Measurements from ENCODE around the gene ASIC2.

ASIC2 gene

DNA sequence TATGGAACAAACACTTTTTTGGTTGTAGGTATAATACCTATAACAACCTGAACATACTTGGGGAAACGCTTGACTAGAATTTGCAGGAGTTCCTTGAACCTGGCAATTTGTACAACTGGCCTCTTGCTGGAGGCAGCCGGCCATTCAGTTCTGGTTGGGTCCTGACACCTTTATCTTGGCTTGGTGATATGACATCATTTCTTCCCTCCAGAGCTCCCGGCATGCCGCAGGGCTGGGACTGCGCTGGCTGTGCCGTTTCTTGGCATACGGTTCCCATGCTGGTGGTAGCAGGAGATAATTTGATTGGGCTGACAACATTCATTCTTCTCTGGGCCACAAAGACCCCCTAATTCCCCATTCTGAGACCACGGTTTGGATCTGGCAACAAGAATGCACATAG, 87.5 kb downstream of the ASIC2 start:
- no peak for DNase-seq

DNA sequence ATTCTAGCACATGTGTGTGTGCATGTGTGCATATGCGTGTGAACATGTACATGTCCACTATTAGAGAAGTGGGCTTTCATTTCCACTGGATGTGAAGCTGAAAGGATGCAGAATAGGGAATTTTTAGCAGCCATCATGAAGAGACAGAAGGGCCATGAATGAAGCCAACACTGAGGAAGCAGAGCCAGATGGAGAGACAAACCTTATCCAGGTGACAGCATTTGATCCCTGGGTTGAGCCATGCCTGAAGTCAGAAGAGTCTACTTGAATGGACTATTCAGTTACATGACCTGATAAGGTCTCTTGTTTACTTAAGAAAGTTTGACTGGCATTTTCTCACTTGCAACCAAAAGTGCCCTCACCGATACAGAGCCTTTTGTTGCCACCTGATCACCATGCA, 88.4 kb downstream of the ASIC2 start:
- no peak for DNase-seq

DNA sequence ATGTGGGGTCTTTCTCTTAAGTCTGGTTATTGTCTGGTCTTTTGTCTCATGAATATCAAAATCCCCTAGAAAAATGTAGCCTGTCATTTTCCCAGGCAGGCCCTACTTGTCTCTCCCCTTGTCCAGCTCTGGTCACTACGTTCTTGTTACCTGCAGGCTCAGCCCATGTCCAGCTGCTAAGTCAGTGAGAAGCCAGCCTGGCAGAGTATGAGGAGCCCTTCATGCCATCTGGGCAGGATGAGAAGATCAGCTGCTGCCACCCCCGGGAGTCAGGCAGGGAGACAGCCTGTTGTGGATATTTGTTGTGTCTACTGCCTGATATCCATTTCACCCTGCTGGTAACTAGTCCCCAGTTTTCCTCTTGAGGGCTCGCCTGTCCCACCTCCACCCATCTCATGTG, 88.9 kb downstream of the ASIC2 start:
- DNase-seq: no peak

DNA sequence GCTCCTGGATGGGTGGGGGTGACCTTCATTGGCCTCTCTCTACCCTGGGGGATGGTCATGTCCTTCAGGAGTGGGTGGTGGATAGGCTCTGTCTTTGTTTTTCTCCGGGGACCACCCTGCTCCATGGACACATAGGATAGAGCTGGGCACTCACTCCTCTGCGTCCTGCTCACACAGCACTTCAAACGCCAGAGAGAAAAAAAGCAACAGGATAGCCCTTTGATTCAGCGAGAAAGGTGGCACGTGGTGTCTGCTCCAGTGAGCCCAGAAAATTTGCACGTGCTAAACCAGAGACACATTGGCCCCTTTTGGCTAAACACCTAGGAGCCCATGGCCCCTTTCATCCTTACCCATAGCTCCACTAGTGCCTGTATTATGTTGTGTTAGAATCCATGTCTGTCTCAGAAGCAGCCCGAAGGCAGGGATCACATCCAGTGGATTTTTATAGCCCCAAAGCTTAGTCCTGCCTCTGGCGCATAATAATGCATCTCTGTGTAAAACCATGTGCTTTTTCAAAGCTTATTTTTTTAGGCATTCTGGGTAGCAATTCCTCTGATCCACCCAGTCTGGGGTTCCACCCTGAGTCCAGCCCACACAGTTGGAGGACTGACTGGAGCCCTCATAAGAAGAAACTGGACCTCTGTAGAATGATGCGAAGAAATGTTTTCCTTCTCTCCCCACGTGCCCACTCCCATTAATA, 90.1 kb downstream of the ASIC2 start:
- no peak for DNase-seq

DNA sequence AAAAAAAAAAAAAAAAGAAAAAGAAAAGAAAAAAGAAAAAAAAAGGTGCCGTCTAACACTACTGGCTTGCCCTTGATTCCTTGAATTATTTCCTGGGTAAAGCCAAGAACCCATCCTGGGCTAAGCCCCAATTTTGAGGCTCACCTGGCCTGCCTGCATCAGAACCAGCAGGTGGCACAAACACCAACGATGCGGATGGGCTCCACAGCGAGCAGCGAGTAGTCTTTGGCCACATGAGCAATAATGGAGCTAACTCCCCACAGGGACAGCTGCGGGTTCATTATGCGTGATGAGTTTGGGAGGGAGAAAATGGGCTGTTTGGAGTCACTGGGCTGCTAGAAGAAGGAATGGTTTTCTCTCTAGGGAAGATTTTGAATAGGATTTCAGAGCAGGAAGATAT, 91.1 kb downstream of the ASIC2 start:
- DNase-seq: no peak

DNA sequence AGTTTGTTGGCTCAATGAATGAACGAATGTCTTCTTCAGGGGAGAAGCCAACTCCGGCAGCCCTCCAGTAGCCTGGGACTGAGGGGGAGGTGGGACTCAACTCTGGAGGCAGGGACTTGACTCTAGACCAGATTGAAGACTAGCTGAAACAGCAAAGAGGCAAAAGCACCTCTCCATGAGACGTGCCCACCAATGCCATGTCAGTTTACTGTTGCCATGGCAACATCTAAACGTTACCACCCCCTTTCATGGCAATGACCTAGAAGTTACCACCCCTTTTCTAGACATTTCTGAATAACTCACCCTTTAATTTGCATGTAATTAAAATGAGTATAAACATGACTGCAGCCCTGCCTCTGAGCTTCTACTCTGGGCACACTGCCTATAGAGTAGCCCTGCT, 91.8 kb downstream of the ASIC2 start:
- no peak for DNase-seq

DNA sequence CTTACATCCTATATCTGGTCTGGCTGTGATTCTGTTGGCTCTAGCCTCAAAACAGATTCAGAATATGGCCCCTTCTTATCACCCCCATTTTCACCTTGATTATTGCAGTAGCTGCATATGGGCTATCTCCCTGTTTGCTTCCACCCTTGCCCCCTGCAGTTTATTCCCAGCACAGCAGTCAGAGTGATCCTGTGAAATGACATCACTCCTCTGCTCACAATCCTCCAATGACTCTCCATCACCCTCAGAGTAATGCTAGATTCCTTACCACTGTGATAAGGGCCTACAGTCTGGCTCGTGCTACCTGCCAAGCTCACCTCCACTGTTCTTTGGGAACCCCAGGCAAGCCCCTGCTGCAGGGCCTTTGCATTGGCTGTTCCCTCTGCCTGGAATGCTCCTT, 92.5 kb downstream of the ASIC2 start:
- DNase-seq: no peak

DNA sequence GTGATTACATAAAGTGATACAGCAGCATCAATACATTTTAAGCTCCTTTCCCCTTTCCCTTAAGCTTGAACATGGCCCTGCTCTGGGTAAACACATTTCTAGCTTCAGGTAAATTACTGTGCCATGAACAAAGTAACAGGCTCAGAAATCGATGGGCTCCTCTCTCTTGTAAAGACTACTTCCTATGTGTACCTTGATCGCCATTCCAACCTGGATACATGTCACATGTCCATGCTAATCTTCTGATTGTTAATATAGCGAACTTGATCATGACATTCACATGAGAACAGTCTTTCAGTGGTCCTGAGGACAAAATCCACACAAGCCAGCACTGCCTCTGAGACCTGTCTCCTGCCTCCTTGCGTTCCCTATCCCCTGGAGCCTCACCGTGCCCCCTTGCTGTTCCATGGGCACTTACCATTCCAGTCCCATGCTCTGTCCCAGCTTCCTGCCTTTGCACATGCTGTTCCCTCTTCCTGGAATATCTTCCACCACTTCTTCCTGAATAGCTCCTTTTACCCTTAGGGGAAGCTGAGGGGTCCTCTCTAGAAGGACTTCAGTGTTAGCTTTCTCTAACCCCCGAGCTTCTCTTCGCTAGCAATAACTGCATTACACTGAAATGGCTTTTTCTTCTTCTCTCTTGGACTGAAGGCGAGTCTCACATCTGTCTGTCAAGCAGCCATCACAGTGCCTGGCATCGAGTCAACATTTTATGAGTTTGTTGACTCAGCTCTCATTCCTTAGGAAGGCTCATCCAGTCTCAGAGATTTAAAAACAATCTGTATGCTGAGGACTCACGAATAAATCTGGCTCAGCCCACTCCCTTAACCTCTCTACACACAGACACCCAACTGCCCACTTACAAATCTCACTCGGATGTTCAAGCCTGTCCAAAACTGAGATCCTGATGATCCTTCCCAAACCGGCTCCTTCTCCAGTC, 93.3 kb downstream of the ASIC2 start:
- peak in 1 of 56 donors; percentile 11 for DNase-seq

DNA sequence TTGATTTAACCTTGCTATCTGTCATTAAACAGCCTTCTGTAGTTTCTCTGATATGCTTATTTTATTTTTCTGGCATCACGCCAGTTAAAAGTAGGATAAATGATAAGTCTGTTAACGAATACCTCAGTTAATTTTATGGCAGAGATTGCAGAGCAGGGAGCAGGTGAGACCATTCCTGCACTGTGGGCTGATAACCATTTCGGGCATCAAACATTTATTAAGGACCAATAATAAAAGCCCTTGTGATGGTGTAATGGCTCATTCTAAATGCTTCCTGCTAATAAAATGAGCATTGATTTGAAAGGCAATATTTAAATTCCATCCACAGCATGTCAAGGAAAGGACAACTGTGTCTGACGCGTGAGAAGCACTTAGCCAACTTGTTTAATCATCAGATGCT, 94.1 kb downstream of the ASIC2 start:
- no peak for DNase-seq

DNA sequence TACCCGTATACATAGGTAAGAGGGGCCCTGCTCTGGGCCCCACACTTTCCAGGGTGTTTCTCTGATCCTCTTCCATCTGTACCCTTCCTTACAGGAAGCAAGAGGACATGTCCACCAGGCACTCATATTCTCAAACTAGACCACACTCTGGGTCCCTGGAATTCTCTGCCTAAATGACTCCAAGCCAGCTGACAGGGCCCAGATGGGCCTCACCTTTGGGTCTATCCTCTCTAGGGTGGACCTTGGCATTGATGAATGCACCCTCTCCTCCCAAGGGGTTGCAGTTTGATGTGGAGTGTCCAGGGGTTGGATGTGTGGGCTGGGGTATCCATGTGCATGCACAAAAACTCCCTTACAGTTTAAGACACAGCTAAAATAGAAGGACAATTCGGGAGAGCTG, 95.8 kb downstream of the ASIC2 start:
- DNase-seq: no peak

DNA sequence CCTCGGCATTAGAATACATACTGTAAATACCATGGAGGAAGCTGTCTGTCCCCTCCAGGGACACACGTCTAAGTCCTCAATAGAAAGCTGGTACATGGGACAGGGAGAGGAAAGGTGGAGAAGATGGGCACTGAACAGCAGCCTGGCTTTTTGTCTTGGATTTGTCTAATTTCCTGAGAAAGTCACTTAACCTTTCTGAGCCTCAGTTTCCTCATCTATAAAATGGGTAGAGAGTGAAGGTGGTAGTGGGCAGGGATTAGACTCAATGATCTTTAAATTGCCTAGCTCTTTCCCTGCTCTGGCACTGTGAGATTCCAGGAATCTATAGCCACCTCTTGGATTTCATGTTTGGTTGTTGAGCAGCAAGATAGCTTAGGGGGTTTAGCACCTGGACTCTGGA, 96.2 kb downstream of the ASIC2 start:
- no peak for DNase-seq

DNA sequence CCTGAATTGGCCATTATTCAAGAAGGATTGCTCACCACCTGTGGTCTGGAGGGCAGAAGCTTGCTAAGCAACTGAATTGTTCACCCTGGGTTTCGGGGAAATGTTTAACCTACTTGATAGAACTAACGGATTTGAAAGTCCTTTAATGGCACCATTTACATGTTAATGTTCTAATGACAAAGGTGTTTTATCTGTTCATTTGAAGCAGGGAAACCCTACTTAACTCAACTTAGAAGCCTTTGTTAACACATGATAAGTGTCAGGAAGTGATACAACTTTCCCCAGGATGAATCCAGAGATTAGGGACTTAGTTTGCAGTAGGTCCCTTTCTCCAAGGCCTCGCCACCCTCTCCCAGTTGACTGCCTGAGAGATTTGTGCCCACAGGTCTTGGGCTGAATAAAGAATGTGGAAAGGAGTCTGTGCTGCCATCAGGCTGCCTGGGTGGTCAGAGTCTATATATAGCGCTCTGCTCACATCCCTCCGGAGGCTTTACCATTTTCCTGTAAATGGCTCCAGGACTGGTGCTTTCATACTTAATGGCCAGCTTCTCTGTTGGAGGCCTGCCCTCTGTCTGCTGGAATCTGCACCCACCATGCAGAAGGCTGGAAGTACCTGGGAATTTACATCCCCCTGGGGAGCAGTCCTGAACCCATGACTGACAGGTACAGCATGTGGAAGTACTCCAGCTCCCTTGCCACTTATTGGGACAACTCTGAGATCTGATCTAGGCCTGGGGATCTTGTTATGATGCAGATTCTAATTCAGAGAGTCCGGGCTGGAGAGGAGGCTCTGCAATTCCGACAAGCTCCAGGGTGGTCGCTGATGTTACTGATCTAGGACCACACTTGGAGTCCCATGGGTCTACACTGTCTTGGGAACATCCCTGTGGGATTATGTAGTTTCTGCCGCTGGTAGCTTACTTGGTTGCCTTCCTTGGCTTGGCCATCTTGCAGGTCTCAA, 99.9 kb downstream of the ASIC2 start:
- DNase-seq: no peak

DNA sequence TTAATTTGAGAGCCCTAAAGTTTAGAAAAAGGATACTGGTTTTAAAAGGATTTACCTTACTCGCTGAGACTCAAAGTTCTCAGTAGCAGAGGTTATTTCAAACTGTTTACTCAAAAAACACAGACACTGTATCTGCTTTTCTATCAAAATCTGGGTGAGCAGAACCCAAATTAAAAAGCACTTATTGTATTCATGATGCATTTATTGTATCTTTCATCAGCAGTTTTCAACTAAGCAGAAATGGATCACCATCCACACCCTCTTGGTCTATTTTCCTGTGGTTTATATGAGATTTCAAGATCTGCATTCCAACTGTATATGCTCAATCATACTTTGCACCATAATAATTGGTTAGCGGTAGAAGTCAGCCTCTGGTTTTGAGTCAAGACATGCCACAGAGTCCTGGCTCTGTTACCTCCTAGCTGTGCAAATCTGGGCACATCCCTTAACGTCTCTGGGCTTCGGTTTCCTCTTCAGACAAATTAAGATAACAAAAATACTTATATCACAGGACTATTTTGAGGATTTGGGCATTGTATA, 109.5 kb downstream of the ASIC2 start:
- no peak for DNase-seq

DNA sequence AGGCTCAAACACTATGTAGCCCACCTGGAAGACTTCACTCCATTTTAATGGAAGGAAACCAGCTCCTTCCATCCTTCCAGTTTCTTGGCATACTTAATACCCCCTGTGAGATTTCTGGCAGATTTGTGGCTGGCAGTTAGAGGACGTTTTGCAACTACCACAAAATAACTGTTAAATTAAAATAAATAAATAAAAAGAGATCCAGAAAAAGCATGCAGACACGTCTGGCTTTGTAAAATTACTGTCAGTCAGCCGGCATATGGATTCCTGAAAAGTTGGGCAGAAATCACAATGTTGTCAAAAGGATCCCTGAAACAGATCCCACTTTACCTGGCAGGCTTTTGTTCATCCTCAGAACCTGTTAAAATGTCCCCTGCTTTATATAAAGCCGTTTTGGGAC, 113.9 kb downstream of the ASIC2 start:
- DNase-seq: no peak

DNA sequence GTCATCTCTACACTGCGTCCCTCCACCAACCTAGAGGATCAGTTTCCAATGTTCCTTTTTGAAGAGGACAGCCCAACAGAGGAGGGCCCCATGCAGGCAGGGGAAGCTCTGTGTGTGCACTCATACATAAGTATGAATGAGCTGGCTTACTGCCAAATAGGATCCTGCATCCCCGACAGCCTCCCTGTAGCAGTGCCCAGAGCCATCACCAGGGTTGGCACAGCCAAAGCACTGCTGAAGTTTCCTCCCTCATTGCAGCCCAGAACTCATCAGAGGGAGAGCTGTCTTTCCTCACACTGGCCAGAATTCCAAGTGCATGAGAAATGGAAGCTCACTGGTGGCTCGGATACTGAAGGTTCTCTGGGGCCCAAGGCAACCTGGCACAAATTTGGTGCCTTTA, 114.4 kb downstream of the ASIC2 start:
- DNase-seq: peak in 1 of 56 donors; percentile 9

DNA sequence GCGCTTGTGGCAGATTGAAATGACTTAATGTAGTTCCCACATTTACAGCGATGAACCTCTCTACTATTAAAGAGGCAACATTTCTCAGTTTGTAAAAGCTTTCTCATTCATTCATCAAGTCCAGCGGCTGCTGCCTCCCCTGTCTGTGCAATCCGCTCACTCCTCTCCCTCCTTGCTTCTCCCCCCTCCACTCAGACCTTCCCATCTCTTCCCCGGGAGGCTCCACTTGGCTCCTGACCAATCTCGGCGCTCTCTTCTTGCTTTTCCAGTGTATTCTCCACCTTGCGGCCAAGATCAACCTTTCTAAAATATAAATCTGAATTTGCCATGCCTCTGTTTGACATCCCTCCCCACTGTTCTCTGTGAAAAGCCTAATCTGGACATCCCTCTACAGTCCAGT, 117.5 kb downstream of the ASIC2 start:
- DNase-seq: no peak

DNA sequence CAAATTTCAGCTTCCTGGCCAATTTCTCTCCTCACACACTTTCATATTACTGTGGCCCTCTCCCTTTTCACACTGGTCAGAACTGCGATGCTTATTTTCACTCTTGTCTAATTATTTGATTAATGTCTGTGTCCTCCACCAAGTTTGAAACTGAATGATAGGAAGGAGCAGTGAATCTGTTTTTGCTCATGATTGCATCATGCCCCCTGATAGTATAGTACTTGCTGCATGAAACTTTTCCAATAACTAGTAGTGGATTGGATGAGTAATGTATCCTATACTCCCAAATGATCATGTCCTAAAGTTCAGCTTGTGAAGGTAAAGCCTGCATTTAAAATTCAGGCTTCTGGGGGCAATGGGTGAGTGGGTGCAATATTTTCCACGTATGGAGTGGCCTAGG, 121.2 kb downstream of the ASIC2 start:
- no peak for DNase-seq

DNA sequence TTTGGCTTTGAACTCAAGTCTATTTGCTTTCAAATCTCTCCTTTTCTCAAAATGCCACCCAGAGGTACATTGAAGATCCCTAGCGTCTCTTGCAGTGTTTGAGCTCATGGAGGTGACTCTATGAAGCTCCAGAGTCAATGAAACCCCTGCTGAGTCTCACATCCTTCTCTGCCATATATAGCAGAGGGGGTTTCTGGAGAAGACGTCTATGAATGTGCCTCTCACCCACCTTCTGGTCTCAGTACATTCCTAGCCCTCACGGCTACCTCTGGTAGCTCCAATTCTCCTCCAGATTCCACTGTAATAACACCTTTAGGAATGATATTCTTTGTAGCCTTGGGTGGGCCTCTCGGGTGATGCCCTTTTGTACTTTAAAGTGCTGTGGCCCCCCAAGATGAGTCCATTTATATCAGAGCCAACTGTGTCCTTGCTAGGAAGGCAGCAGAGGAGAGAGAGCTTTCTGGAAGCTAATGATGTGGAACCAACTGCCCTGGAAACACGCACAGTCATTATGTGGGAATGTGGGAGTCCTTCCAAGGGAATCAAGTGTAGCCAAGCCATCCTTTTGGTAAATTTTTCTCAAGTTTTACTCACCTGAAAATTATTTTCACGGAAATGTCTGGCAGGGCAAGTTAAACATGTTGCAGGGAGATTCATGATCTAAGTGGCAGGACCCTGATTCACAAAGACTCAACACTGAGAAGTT, 123.4 kb downstream of the ASIC2 start:
- DNase-seq: no peak

DNA sequence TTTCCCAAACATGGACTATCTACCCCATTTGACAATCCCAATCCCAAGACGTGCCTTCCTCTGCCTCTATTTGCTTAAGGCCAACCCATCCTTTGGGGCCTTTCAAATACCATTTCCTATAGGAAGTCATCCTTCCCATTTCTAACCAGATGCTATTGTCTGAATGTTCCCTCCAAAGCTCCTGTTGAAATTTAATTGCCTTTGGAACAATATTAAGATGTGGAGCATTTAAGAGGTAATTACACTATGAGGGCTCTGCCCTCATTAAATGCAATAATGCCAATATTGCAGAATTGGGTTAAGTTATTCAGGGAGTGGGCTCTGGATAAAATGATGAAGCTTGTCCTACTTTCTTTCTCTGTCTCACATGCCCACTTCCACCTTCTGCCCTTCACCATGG, 125.4 kb downstream of the ASIC2 start:
- DNase-seq: no peak

DNA sequence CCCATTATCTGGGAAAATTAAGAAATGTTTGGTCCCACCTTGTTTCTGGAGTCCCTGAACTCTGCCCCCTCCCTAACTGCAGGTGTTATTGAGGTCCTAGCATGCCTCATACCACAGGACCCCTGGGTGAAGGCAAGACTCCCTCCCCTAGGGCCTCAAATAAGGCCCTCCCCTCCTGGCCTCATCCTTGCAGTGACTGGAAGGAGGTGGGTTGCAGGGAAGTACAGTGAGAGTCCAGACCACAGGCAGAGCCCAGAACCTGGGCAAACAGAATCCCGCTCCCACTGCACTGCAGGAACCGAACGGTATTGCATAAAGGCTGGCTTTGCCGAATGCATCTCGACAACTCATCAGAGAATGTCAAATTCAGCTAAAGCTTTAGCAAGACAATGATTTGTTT, 126.6 kb downstream of the ASIC2 start:
- no peak for DNase-seq

Measured in amygdala (tissue), 56 donors.